ENCODE measurements around the gene TGFA.

DNA sequence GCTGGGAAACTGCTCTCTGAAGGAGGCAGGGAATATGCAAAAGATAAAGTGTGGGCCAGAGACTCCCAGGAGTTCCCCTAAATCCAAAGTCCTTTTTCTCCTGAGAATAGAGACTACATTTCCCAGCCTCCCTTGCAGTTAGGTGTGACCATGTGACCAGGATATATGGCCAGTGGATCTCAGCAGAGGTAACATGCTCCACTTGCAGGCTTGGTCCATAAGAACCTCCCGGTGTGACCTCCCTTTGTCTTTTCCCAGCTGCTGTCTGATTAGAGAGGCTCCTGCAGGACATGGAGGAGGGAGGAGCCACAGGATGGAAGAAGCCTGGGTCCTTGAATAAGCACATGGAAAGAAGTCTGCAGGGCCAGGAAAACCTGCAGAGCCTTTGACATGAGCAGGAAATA is 76.2 kb downstream of the TGFA start:
- TF ChIP-seq POLR2AphosphoS5 (IDR thresholded peaks at IDR 0.05; ENCODE audit: low read depth, low read length) (no peak), SIN3A (IDR thresholded peaks at IDR 0.05; ENCODE audit: borderline replicate concordance, insufficient read depth, low read length) (no peak), TAF1 (IDR thresholded peaks at IDR 0.05; ENCODE audit: borderline replicate concordance, insufficient read depth, low read length) (no peak)
- TF ChIP-seq, protein P1, sequence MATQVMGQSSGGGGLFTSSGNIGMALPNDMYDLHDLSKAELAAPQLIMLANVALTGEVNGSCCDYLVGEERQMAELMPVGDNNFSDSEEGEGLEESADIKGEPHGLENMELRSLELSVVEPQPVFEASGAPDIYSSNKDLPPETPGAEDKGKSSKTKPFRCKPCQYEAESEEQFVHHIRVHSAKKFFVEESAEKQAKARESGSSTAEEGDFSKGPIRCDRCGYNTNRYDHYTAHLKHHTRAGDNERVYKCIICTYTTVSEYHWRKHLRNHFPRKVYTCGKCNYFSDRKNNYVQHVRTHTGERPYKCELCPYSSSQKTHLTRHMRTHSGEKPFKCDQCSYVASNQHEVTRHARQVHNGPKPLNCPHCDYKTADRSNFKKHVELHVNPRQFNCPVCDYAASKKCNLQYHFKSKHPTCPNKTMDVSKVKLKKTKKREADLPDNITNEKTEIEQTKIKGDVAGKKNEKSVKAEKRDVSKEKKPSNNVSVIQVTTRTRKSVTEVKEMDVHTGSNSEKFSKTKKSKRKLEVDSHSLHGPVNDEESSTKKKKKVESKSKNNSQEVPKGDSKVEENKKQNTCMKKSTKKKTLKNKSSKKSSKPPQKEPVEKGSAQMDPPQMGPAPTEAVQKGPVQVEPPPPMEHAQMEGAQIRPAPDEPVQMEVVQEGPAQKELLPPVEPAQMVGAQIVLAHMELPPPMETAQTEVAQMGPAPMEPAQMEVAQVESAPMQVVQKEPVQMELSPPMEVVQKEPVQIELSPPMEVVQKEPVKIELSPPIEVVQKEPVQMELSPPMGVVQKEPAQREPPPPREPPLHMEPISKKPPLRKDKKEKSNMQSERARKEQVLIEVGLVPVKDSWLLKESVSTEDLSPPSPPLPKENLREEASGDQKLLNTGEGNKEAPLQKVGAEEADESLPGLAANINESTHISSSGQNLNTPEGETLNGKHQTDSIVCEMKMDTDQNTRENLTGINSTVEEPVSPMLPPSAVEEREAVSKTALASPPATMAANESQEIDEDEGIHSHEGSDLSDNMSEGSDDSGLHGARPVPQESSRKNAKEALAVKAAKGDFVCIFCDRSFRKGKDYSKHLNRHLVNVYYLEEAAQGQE (IDR thresholded peaks at IDR 0.05; ENCODE audit: insufficient read depth in 1 of 2, low read depth in 2 of 2, low read length in 2 of 2): no peak

All from PFSK-1 (cell line).